ENCODE results near the gene SF3B5.

DNA sequence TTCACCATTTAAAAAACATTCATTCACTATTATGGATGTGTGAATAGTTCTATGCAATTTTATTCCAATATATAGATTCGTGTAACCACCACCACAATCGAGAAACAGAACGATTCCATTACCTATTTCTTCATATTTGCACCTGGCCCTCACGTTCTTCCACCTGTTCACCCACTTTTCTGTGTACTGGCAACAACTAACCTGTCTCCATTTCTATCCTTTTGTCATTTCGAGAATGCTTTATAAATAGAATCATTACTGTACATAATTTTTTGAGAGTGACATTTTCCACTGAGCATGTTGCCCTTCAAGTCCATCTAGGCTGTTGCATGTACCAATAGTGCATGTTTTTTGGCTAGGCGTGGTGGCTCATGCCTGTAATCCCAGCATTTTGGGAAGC, 31.7 kb upstream of the SF3B5 start:
- TF ChIP-seq FOXA1 (IDR thresholded peaks at IDR 0.05) = no peak
- no peak for TF ChIP-seq LEF1 (IDR thresholded peaks at IDR 0.05; ENCODE audit: borderline replicate concordance)
- TF ChIP-seq SUZ12 (IDR thresholded peaks at IDR 0.05) = no peak
